Mononuclear cell (primary cell): Measurements from ENCODE around the gene KCNT1. TPM values are rescaled to one million over a fixed set of nuclear protein-coding genes. Genes with fewer than 3 reads are reported as not detected.

Experiments
- H3K27me3 ChIP-seq: 2 replicates; pipeline ENCODE4 v1.6.0; 2011; ENCODE audit warnings: low read length, control low read depth; ENCODE audit not compliant: insufficient read depth
- H3K4me1 ChIP-seq: 2 replicates; pipeline ENCODE4 v1.5.1; 2011; ENCODE audit warnings: mild to moderate bottlenecking, low read length, control low read depth; ENCODE audit not compliant: insufficient read depth
- H3K4me3 ChIP-seq: 2 replicates; pipeline ENCODE4 v1.5.1; 2011; ENCODE audit warnings: mild to moderate bottlenecking, low read length, moderate library complexity
- H3K9me3 ChIP-seq: 2 replicates; pipeline ENCODE4 v1.5.1; 2011; ENCODE audit warnings: low read depth, mild to moderate bottlenecking, control low read depth, low read length
- total RNA-seq: library from RNA; depleted of rRNA; stranded (reverse); fragments of >200 nt; gene quantifications from one replicate; pipeline ENCODE4 v1.2.3, GENCODE V29; 2012

The KCNT1 gene
- total RNA-seq, 1 donor = 0.10 TPM

DNA sequence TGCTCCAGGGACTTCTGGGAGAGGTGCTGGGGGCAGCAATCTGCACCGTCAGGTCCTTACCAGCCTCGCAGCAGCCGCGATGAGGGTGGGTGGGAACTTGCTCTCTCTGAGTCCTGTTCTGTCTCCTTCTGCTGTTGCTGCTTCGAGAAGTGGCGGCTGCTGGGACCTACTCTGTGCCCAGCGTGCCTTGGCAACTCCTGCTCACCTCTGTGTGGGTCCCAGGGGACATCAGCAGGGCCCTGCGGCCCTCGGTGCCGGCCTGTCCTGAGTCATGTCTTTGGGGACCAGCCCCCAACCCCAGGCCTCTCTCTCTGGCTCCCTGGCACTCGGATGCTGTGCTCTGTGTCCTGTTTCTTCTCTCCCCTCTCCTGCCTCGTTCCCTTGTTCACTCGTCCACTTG is 49.5 kb downstream of the KCNT1 start:
- Histone ChIP-seq H3K9me3 (no peaks in the 10 kb centered on the region), H3K4me1 (no peaks in the 10 kb centered on the region), H3K27me3 (no peaks in the 10 kb centered on the region), H3K4me3 (no peak overlapping the region)

DNA sequence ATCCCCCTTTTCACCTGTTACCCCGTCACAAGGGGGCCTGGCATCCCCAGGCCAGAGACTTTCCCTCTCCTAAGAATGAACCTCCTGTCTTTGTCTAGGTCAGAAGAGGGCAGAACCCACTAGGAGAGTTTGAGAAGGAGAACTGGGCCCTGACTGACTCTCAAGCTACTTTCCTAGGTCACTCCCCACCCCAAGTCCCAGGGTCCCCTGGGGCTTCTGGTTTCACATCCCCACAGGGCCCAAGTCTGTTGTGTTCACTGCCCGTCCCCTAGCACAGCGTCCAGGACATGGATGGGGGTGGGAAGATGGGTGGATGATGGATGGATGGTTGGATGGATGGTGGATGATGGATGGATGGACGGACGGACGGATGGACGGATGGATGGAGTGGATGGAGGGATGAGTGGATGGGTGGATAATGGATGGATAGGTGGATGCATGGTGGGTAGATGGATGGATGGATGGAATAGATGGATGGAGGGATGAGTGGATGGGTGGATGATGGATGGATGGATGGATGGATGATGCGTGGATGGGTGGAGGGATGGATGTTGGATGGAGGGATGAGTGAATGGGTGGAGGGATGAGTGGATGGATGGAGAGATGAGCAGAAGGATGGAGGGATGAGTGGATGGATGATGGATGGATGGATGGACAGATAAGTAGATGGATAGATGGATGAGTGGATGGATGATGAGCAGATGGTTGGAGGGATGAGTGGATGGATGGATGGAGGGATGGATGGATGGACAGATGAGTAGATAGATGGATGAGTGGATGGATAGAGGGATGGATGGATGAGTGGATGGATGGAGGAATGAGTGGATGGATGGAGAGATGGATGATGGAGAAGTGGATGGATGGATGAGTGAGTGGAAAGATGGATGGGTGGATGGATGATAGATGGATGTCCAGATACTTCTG is 50.6 kb downstream of the KCNT1 start:
- no peaks in the 10 kb centered on the region for H3K4me1 ChIP-seq
- no peak overlapping the region for H3K4me3 ChIP-seq
- no peaks in the 10 kb centered on the region for H3K9me3 ChIP-seq
- H3K27me3 ChIP-seq = no peaks in the 10 kb centered on the region

DNA sequence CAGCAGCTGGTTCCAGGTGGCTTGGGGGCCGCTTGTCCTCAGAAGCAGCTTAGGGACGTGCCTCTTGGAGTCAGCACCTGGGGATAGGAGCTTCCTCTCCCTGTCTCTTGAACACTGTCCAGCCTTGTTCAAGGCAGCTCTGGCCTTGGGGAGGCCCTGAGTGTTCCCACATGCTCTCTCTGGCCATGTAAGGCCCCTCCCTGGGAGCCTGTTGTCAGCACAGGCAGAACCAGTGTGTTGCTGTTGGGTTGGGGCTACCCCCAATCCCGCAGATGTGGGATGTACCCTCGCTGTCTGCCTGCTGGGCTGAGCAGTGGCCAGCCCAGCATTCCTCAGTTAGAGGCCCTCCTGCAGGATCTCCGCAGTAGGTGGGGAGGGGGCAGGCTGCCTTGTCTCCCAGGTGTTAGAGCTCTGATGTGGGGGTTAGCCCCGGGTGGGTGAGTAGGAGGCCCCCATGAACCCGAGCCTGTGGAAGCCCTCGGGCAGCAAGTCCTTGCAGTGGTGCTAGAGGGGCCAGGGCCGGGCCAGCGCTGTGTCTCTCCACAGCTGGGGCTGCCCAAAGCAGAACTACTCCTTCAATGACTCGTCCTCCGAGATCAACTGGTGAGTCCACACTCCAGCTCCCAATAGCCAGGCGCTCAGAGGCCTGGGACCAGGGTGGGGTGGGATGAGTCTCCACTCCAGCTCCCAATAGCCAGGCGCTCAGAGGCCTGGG is 51.6 kb downstream of the KCNT1 start:
- H3K9me3 ChIP-seq = no peaks in the 10 kb centered on the region
- H3K4me1 ChIP-seq = no peaks in the 10 kb centered on the region
- no peaks in the 10 kb centered on the region for H3K27me3 ChIP-seq
- H3K4me3 ChIP-seq = no peak overlapping the region

DNA sequence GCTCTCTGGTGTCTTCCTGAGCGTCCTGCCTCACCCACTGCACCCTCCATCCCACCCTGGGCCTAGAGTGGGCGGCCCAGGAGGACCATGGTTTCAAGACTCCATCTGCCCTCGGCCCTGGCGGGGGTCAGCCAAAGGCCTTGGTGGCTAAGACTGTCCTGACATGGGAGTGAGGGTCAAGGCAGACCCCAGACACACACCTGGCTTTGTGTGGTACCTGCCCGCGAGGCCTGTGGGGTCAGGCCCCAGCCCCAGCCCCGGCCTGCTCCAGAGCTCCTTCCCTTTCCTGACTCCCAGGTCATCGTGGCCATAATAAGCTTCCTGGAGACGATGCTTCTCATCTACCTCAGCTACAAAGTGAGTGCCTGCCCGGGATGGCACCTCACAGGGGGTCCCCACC is 54.6 kb downstream of the KCNT1 start:
- Histone ChIP-seq H3K9me3 (no peaks in the 10 kb centered on the region), H3K27me3 (no peaks in the 10 kb centered on the region), H3K4me3 (no peak overlapping the region), H3K4me1 (no peaks in the 10 kb centered on the region)

DNA sequence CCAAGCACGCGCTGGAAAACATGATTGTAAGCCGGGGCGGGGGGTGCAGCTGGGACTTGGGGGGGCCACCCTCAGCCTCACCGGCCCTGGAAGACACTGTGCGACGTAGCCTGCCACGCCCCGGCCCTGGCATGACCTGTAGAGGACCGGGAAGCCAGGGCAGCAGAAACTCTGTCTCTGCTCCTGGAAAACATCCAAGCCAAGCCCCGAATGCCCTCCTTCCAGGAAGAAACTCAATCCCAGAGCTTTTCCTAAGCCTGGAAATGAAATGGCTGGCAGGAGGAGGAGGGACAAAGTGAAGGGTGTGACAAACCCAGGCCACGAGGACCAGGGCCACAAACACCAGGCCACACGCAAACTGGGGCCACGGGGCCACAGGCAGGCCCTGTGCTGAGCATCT is 55.4 kb downstream of the KCNT1 start:
- Histone ChIP-seq H3K9me3 (no peaks in the 10 kb centered on the region), H3K4me1 (no peaks in the 10 kb centered on the region), H3K4me3 (no peak overlapping the region), H3K27me3 (no peaks in the 10 kb centered on the region)

DNA sequence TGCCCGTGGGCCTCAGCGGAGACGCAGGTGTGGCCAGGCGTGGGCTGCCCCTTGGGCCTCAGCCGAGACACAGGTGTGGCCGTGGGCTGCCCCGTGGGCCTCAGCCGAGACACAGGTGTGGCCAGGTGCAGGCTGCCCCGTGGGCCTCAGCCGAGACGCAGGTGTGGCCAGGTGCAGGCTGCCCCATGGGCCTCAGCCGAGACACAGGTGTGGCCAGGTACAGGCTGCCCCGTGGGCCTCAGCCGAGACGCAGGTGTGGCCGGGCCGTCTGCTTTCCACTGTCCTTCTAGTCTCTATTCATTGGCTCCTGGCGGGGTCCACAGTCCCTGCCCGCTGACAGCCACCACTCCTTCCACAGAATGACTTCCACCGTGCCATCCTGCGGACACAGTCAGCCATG is 56.1 kb downstream of the KCNT1 start:
- Histone ChIP-seq H3K9me3 (no peaks in the 10 kb centered on the region), H3K27me3 (no peaks in the 10 kb centered on the region), H3K4me3 (no peak overlapping the region), H3K4me1 (no peaks in the 10 kb centered on the region)

DNA sequence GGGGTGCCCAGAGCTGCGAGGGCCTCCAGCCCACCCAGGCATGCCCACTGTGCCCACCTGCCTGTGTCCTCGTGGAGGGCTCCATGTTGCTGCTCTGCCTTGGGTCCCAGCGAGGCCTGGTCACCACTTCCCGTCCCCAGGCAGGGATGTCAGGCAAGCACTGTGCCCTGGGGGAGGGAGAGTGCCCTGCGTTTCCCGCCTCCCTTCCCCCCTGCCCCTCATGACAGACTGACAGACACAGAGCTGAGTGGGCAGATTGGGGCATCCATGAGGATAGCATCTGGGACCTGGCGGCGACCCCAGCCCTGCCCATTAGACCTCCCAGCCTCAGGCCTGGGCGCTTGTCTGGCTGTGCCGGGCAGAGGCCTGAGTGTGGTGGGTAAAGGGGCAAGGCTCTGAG is 56.9 kb downstream of the KCNT1 start:
- no peak overlapping the region for H3K4me3 ChIP-seq
- no peaks in the 10 kb centered on the region for H3K4me1 ChIP-seq
- no peaks in the 10 kb centered on the region for H3K9me3 ChIP-seq
- H3K27me3 ChIP-seq = no peaks in the 10 kb centered on the region

DNA sequence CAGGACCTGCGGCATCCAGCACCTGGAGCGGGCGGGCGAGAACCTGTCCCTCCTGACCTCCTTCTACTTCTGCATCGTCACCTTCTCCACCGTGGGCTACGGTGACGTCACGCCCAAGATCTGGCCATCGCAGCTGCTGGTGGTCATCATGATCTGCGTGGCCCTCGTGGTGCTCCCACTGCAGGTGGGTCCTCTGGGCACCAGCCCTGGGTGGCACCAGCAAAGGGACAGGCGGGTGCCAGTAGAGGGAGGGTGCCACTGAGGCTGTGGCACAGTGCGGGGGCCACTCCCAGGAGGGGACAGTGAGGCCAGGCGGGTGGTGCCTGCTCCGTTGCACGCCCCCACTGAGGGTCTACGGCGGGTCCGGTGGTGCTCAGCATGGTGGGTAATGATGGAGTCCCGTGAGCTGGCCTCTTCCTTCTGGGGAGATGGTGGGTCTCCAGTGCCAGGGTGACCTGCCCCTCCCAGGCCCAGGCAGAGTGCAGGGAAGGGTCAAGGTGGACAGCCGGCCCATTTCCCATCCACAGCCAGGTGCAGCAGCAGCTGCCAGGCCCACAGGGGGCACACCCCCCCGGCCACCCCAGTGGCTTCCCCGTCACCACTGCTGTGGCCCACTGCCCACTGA is 57.8 kb downstream of the KCNT1 start:
- Histone ChIP-seq H3K4me1 (no peaks in the 10 kb centered on the region), H3K4me3 (no peak overlapping the region), H3K9me3 (no peaks in the 10 kb centered on the region), H3K27me3 (no peaks in the 10 kb centered on the region)

DNA sequence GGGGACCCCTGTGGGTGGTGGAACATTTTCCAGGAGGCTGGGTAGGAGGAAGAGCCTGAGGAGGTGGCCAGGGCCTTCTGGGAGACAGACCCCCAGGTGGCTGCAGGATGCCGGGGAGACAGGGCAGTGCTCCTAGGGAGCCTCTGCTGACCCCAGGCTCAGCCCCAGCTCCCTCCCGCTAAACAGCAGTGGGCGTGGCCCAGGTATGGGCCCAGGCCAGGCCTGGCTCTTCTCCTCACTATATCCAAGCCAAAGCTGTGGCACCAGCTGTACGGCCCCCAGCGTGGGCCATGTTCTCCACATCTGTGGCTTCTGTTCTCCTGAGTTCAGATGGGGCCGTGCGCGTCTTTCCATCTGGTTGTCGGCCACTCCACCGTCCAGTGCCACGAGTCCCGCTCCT is 58.5 kb downstream of the KCNT1 start:
- no peaks in the 10 kb centered on the region for H3K27me3 ChIP-seq
- no peak overlapping the region for H3K4me3 ChIP-seq
- no peaks in the 10 kb centered on the region for H3K4me1 ChIP-seq
- H3K9me3 ChIP-seq = no peaks in the 10 kb centered on the region

DNA sequence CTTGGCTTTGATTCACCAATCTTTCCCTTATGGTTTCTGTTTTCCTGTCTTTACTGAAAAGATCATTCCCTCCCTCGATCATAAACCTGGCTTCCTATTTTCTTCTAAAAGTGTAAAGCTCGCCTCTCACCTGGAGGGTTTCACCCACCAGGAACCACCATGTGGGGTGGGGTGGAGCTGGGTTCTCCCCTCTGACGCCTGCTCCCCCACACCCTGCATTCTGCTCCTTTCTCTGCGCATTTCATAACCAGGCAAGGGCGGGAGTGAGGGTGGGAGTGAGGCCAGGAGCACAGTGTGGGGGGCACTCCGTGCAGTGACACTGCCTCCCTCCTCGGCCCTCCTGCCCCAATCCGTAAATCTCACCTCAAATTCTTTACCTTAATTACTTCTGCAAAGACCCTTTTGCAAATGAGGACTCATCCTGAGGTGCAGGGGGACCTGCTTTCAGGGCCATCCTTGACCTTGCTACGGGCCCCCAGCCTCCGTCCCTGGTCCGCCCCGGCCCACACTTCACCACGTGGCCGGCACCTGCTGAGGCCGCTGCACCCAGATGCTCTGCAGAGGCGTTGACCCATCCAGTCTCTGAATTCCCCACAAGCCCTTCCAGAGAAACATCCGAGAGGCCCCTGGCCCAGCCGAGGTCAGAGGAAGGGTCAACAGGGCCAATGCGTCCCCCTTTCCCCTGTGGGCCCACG is 59.3 kb downstream of the KCNT1 start:
- H3K4me3 ChIP-seq = no peak overlapping the region
- no peaks in the 10 kb centered on the region for H3K4me1 ChIP-seq
- H3K27me3 ChIP-seq = no peaks in the 10 kb centered on the region

DNA sequence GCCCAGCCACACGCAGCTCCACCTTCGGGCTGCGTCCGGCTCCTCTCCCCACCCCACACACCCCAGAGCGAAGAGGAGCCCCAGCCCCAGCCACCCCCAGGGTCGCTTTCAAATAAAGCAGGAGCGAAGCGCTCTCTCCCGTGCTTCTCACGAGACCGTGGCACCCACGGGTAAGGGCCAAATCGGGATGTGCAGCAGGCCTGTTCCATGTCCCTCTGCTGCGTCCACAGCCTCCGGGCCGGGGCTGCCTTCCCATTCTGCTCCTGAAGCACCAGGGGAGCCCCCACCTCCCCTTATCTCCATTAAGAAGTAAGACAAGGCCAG is 59.8 kb downstream of the KCNT1 start:
- Histone ChIP-seq H3K4me1 (no peaks in the 10 kb centered on the region), H3K9me3 (no peaks in the 10 kb centered on the region), H3K27me3 (no peaks in the 10 kb centered on the region), H3K4me3 (no peak overlapping the region)

More for the DNA sequence above, 59.3 kb downstream of the KCNT1 start:
- H3K9me3 ChIP-seq = no peaks in the 10 kb centered on the region

DNA sequence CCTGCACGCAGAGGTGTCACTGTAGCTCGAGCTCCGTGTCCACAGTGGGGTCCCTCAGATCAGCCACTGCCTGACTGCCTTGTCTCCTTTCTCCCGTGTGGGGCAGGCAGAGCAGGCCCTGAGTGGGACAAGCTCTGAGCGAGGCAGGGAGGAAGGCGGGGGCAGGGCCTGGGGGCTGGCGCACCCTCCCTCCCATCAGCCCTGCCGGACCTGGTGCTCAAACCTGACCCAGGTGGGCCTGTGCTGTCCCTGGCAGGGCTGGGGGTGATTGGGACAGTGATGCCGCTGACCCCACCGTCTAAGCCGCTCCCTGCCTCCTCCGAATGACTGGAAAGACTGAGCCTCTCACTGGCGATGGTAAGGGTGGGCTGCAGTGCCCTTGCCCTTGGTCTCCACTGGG is 60.9 kb downstream of the KCNT1 start:
- Histone ChIP-seq H3K27me3 (no peaks in the 10 kb centered on the region), H3K9me3 (no peaks in the 10 kb centered on the region), H3K4me1 (no peaks in the 10 kb centered on the region), H3K4me3 (no peak overlapping the region)

DNA sequence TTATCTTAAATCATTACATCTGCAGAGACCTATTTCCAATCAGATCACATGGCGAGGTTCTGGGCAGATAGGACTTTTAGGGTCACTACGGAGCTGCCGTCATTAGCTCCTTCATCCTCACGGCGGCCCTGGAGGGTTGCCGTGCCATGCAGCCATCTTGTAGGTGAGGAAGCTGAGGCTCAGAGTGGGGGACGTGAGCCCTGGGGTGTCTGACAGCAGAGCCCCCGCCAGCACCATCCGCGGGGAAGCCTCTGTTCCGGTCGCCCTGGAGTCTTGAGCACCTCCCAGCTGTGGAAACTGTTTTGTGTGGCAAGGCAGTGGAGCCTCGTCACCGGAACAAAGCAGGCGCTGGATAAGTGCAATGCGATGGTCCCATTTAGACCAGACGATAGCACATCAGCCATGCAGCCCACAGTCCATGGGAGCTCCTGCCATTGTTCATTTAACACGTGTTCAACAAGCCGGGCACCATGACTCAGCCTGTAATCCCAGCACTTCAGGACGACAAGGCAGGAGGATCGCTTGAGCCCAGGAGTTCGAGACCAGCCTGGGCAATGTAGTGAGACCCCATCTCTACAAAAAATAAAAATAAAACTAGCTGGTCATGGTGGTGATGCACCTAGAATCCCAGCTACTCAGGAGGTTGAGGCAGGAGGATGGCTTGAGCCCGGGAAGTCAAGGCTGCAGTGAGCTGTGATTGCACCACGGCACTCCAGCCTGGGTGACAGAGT is 61.9 kb downstream of the KCNT1 start:
- Histone ChIP-seq H3K27me3 (no peaks in the 10 kb centered on the region), H3K9me3 (no peaks in the 10 kb centered on the region), H3K4me1 (no peaks in the 10 kb centered on the region), H3K4me3 (no peak overlapping the region)

DNA sequence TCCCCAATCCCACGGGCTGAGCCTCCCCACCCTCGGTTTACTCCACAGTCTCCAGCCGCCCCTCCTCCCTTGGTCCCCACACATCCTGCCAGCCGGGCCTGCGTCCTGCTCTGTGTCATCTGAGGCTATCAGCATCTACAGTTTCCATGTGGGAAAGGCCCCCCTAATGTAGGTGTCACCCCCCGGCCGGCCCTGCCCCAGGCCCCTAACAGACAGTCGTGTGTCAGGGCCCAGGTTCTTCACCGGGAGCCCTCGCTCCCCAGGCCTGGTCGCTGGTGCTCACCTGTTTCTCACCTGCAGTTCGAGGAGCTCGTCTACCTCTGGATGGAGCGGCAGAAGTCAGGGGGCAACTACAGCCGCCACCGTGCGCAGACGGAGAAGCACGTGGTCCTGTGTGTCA is 62.7 kb downstream of the KCNT1 start:
- Histone ChIP-seq H3K27me3 (no peaks in the 10 kb centered on the region), H3K4me1 (no peaks in the 10 kb centered on the region), H3K9me3 (no peaks in the 10 kb centered on the region), H3K4me3 (no peak overlapping the region)
